Neural cell (in vitro differentiated cells): Measurements from ENCODE around the gene CLCN1.

Experiments
- CTCF ChIP-seq: fragments of 450-650 bp; IDR thresholded peaks from 2 replicates; pipeline ENCODE4 v1.5.1; 2014; ENCODE audit warnings: antibody characterized with exemption, mild to moderate bottlenecking, moderate library complexity; ENCODE audit not compliant: poor library complexity, severe bottlenecking
- EP300 ChIP-seq: fragments of 450-650 bp; conservative IDR thresholded peaks from 2 replicates; pipeline ENCODE4 v1.6.1; 2014; ENCODE audit warnings: antibody characterized with exemption, mild to moderate bottlenecking, moderate library complexity; ENCODE audit not compliant: poor library complexity, severe bottlenecking
- MXI1 ChIP-seq: fragments of 450-650 bp; conservative IDR thresholded peaks from 2 replicates; pipeline ENCODE4 v1.6.1; 2014; ENCODE audit warnings: antibody characterized with exemption, mild to moderate bottlenecking; ENCODE audit not compliant: poor library complexity, severe bottlenecking
- POLR2AphosphoS5 ChIP-seq: IDR thresholded peaks from 2 replicates; pipeline ENCODE4 v1.6.1; 2012
- REST ChIP-seq: IDR thresholded peaks from 2 replicates; pipeline ENCODE4 v1.6.1; 2012; ENCODE audit warnings: borderline replicate concordance
- TAF1 ChIP-seq: IDR thresholded peaks from 2 replicates; pipeline ENCODE4 v1.6.1; 2012; ENCODE audit warnings: low read depth

GRCh38 chr7:143299840-143300239 lies 16.1 kb upstream of the CLCN1 start:
- peak; percentile 39 for TF ChIP-seq CTCF
- TF ChIP-seq TAF1 = no peak
- no peak for TF ChIP-seq EP300
- TF ChIP-seq REST = no peak
- no peak for TF ChIP-seq POLR2AphosphoS5
- TF ChIP-seq MXI1 = no peak
